Subcutaneous abdominal adipose tissue (tissue), 5 donors: ENCODE data around the gene CDKL5.
"Not testable (repeated sequence)": the region's sequence is repeated elsewhere in the genome, so short reads cannot be mapped to it uniquely, and the experiment has no call there.

Experiments used
- H3K27ac ChIP-seq: one replicate; pipeline ENCODE4 v1.7.0; 2013; ENCODE audit warnings: low read depth, mild to moderate bottlenecking, inconsistent platforms, low read length, moderate library complexity
- H3K27me3 ChIP-seq, 5 donors: one replicate each; pipeline ENCODE4 v1.7.0; 2013; ENCODE audit warnings: low read length in 5 of 5, inconsistent platforms in 1 of 5; ENCODE audit not compliant: control insufficient read depth in 5 of 5, insufficient read depth in 4 of 5
- H3K36me3 ChIP-seq, 5 donors: one replicate each; pipeline ENCODE4 v1.7.0; 2013; ENCODE audit warnings: low read length in 5 of 5; ENCODE audit not compliant: control insufficient read depth in 5 of 5, insufficient read depth in 5 of 5
- H3K4me1 ChIP-seq, 5 donors: one replicate each; pipeline ENCODE4 v1.7.0; 2013; ENCODE audit warnings: low read length in 5 of 5, mild to moderate bottlenecking in 3 of 5, moderate library complexity in 1 of 5; ENCODE audit not compliant: control insufficient read depth in 5 of 5, insufficient read depth in 5 of 5
- H3K4me3 ChIP-seq, 5 donors: one replicate each; pipeline ENCODE4 v1.7.0; 2013; ENCODE audit warnings: low read length in 5 of 5, low read depth in 1 of 5
- H3K9ac ChIP-seq, 5 donors: one replicate each; pipeline ENCODE4 v1.7.0; 2013; ENCODE audit warnings: low read length in 5 of 5, mild to moderate bottlenecking in 4 of 5, moderate library complexity in 3 of 5
- H3K9me3 ChIP-seq, 5 donors: one replicate each; pipeline ENCODE4 v1.7.0; 2013; ENCODE audit warnings: low read length in 5 of 5; ENCODE audit not compliant: control insufficient read depth in 5 of 5
- donor health status: healthy.
- donor health status: healthy.
- donor health status: healthy.
- donor health status: healthy.
- donor health status: healthy.

Gene CDKL5

DNA sequence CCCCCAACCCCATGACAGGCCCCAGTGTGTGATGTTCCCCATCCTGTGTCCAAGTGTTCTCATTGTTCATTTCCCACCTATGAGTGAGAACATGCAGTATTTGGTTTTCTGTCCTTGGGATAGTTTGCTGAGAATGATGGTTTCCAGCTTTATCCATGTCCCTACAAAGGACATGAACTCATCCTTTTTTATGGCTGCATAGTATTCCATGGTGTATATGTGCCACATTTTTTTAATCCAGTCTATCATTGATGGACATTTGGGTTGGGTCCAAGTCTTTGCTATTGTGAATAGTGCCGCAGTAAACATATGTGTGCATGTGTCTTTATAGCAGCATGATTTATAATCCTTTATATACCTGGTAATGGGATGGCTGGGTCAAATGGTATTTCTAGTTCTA lies 163.9 kb downstream of the CDKL5 start:
- not testable (repeated sequence) for H3K9me3 ChIP-seq, H3K36me3 ChIP-seq, H3K27ac ChIP-seq, H3K4me3 ChIP-seq, H3K4me1 ChIP-seq, H3K9ac ChIP-seq, H3K27me3 ChIP-seq

DNA sequence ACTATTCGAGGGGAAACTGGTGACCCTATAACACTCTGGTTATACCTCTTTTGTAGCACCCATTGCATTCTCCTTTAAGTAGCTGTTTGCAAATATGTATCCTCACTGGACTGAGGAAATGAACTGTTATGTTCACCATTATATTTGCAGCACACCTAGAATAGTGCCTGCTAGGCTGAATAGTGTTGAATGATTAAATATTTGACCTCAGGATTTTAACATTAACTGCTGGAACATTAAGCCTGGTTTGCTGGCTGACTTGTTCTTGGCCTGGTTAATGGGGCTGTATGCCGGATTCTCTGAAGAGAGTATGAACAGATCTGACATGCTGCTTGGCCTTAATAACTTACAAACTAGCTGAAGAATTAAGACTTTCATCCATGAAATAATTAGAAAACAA lies 166.4 kb downstream of the CDKL5 start:
- H3K27me3 ChIP-seq, result no peaks in the 10 kb centered on the region
- H3K4me1 ChIP-seq, result peaks cover 0 to 4% (median 0%) of the 10 kb centered on the region in 5 donors
- H3K36me3 ChIP-seq, result peaks cover 0 to 2% (median 0%) of the 10 kb centered on the region in 5 donors
- no peak overlapping the region for H3K9ac ChIP-seq
- H3K4me3 ChIP-seq, result no peak overlapping the region
- H3K9me3 ChIP-seq, result no peaks in the 10 kb centered on the region
- H3K27ac ChIP-seq, result no peak overlapping the region

DNA sequence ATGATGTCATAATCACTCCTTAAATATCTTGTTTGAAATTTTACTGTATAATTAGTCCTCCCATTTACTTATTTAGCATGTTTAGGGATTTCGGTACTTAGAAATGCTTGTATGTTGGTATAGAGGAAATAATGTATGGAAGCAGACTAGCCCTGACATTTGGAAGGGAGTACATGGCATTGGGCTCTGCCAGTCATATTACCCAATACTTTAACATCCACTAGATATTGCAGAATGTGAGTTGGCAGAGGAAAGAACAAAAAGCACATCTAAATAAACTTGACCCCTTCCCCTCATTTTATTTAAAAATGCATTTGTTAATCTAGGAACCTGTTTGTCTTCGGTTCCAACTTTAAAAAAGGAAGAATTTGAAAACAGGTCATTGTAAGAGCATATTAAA lies 168.7 kb downstream of the CDKL5 start:
- peaks cover 0 to 4% (median 0%) of the 10 kb centered on the region in 5 donors for H3K4me1 ChIP-seq
- peaks cover 0 to 5% (median 0%) of the 10 kb centered on the region in 5 donors for H3K36me3 ChIP-seq
- no peaks in the 10 kb centered on the region for H3K27me3 ChIP-seq
- H3K4me3 ChIP-seq, result no peak overlapping the region
- no peak overlapping the region for H3K9ac ChIP-seq
- no peak overlapping the region for H3K27ac ChIP-seq
- no peaks in the 10 kb centered on the region for H3K9me3 ChIP-seq

DNA sequence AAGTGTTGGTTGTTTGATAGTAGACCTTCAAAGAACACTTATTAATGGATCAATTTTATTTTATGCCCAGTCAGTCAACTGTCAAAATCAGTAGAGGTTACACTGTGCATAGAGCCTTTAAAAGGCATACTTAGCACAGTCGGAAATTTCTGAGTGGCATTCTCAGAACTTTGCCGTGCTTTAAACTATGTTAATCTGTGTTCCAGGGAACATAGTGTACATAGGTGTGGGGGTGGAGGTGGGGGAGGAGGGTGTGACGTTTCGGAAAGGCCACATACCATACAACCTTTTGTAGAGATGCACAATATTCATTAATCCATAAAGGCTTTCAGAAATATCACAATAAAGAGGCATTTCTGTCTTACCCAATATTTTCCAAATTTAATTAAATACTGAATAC lies 170.7 kb downstream of the CDKL5 start:
- peaks cover 0 to 4% (median 0%) of the 10 kb centered on the region in 5 donors for H3K4me1 ChIP-seq
- H3K27me3 ChIP-seq, result peaks cover 0 to 3% (median 0%) of the 10 kb centered on the region in 5 donors
- no peak overlapping the region for H3K4me3 ChIP-seq
- H3K9me3 ChIP-seq, result no peaks in the 10 kb centered on the region
- H3K36me3 ChIP-seq, result peaks cover 0 to 6% (median 3%) of the 10 kb centered on the region in 5 donors
- no peak overlapping the region for H3K9ac ChIP-seq
- H3K27ac ChIP-seq, result no peak overlapping the region

DNA sequence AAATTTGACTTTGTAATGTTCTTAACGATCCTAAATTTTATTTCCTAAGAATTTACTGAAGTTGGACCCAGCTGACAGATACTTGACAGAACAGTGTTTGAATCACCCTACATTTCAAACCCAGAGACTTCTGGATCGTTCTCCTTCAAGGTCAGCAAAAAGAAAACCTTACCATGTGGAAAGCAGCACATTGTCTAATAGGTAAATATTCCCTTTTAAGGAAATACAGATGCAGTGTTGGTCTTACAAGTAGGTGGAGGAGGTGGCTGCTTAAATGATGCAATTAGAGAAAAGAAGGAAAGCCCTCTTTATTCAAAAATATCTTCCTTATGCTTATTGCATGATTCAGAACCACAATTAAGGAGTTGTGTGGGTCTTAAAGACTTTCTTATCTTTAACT lies 173.0 kb downstream of the CDKL5 start:
- Histone ChIP-seq H3K9me3 (no peaks in the 10 kb centered on the region), H3K36me3 (peaks cover 0 to 7% (median 3%) of the 10 kb centered on the region in 5 donors), H3K27ac (no peak overlapping the region), H3K27me3 (peaks cover 0 to 8% (median 0%) of the 10 kb centered on the region in 5 donors), H3K9ac (no peak overlapping the region), H3K4me3 (no peak overlapping the region), H3K4me1 (peaks cover 0 to 4% (median 0%) of the 10 kb centered on the region in 5 donors)

DNA sequence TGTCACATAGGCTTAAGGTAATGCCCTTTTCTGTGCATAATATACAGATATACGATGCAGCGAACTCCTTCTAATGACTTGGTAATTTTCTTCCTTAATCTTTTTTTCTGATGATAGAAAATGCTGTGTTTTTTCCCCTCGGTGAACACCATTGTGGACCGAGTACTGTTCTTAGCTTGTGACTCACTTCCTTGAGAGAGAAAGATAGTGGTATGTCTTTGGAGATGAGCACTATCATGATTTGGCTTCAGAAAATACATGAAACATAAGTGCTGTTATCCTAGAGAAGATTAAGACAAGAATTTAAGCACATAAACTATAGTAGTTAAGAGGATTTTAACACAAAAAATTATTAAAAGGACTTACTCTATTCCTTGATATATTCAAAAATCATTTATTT lies 182.6 kb downstream of the CDKL5 start:
- H3K4me1 ChIP-seq, result no peaks in the 10 kb centered on the region
- H3K4me3 ChIP-seq, result no peak overlapping the region
- no peak overlapping the region for H3K27ac ChIP-seq
- H3K27me3 ChIP-seq, result no peaks in the 10 kb centered on the region
- no peaks in the 10 kb centered on the region for H3K9me3 ChIP-seq
- H3K36me3 ChIP-seq, result peaks cover 0 to 18% (median 16%) of the 10 kb centered on the region in 5 donors
- no peak overlapping the region for H3K9ac ChIP-seq

DNA sequence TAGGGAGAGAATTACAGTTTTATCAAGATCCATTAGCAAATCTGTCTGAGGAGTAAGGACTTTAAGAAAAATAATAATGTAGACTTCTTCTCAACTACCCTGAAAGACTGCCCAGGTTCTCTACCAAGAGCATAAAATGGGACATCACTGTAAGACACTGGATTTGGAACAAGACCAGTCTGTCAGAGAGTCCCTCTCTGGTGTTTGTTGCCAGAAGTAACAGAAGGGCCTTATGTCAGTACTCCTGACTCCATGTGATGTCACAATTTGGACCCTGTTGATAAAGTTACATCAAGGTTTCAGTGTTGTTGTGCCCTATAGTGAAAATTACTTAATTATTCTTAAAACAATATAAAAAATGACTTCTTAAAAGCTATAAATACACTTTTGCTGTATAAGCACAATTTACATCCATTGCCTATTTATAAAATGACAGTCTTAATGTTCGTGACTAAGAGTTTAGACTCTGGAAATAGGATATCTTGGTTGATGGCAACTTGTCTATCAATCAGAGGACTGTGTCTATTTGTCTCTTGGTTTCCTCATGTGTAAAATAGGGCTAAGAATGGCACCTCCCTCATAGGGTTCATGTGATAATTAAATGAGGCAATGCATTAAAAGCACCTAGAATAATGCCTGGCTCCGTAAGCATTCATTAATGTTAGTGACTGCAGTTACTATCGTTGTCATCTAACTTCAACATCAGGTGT lies 188.7 kb downstream of the CDKL5 start:
- Histone ChIP-seq H3K27me3 (peaks cover 0 to 2% (median 0%) of the 10 kb centered on the region in 5 donors), H3K9me3 (no peaks in the 10 kb centered on the region), H3K9ac (no peak overlapping the region), H3K27ac (no peak overlapping the region), H3K36me3 (peaks cover 0 to 8% (median 7%) of the 10 kb centered on the region in 5 donors), H3K4me1 (no peaks in the 10 kb centered on the region), H3K4me3 (no peak overlapping the region)

DNA sequence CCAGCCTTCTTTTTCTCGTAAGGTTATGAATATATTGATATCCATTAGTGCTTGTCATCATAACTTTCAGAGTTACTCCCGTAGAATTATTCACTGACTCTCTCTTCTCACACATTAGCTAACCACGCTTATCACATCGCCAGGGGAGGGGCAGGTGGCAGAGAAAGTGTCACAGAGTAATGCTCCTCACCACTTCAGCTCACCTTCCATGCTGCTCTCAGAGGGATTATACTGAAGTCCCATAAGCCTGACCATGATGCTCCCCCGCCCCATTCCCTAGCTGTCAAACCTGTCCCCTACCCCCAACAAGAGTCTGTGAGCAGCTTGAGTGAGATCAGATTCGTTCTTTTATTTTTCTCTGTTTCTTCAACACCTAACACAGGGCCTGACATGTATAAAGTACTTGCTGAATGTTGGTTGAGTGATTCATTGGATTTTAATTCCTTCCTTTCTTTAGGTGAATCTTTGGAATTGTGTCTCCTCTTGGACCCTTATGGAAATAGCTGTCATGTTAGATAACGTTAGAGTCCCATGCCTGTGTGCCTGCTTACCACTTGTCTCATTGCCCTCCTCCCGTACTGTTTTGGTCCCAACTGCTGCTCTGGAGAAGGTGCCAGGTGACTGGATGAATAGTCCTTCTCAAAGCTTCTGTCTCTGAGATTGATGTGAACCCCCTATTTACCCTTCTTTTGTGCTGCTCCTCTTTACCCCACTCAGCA lies 191.4 kb downstream of the CDKL5 start:
- H3K27ac ChIP-seq, result no peak overlapping the region

DNA sequence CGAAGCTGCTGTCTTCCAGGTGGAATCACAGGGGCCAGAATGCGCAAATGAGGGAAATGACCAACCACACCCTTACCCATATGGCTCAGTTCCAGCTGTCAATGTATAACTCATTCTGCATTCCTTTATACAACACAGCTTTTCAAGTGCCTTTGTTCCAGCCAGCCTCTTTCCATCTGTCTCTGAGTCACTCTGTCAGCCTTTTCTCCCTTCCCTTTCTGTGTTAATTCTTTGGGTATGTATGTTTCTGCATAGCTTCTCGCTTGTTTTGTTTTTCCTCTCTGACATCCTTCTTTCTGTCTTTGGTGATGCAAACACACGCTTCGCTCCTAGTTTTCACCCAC lies 192.0 kb downstream of the CDKL5 start:
- Histone ChIP-seq H3K36me3 (no peaks in the 10 kb centered on the region), H3K27ac (no peak overlapping the region), H3K27me3 (peaks cover 0 to 4% (median 0%) of the 10 kb centered on the region in 5 donors), H3K9me3 (no peaks in the 10 kb centered on the region), H3K4me3 (no peak overlapping the region), H3K4me1 (no peaks in the 10 kb centered on the region), H3K9ac (no peak overlapping the region)

More for the DNA sequence above, 191.4 kb downstream of the CDKL5 start:
- Histone ChIP-seq H3K4me3 (no peak overlapping the region), H3K9ac (no peak overlapping the region), H3K4me1 (no peaks in the 10 kb centered on the region), H3K36me3 (no peaks in the 10 kb centered on the region), H3K9me3 (no peaks in the 10 kb centered on the region), H3K27me3 (peaks cover 0 to 4% (median 0%) of the 10 kb centered on the region in 5 donors)

DNA sequence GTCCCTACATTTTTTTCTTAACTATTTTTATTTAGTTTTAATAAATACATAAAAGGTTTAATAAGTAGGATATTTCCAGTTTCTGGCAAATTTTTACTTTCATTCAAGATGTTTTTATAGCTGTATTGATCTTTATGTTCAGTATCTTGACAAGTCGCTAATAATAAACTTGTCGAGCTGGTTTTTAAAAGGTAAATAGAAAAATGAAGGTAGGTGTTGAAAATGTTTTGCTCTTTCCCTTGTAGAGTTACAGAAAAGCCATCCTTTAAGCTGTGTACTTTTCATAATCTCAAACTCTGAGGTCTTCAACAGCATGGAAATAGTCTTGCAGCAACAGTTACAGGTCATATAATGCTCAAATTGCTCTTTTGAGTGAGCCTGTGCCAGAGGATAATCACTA lies 193.9 kb downstream of the CDKL5 start:
- Histone ChIP-seq H3K4me3 (no peak overlapping the region), H3K9me3 (no peaks in the 10 kb centered on the region), H3K4me1 (no peaks in the 10 kb centered on the region), H3K27me3 (peaks cover 0 to 4% (median 0%) of the 10 kb centered on the region in 5 donors), H3K36me3 (no peaks in the 10 kb centered on the region), H3K9ac (no peak overlapping the region), H3K27ac (no peak overlapping the region)
